Body of pancreas (tissue), 4 donors: Measurements from ENCODE around the gene CSH2.

Experiments
- CTCF ChIP-seq, 7 experiments: fragments of 450-650 bp in 4 of 7; fragments of 200-600 bp in 3 of 7; sonication (generic) in 3 of 7; IDR thresholded peaks; one replicate each; pipeline ENCODE4 v1.5.1; 2016 to 2019; ENCODE audit warnings: antibody characterized with exemption in 7 of 7
- POLR2A ChIP-seq, 3 donors: fragments of 450-650 bp; IDR thresholded peaks; one replicate each; pipeline ENCODE4 v1.6.1; 2016; ENCODE audit warnings: antibody characterized with exemption in 3 of 3, mild to moderate bottlenecking in 2 of 3

DNA sequence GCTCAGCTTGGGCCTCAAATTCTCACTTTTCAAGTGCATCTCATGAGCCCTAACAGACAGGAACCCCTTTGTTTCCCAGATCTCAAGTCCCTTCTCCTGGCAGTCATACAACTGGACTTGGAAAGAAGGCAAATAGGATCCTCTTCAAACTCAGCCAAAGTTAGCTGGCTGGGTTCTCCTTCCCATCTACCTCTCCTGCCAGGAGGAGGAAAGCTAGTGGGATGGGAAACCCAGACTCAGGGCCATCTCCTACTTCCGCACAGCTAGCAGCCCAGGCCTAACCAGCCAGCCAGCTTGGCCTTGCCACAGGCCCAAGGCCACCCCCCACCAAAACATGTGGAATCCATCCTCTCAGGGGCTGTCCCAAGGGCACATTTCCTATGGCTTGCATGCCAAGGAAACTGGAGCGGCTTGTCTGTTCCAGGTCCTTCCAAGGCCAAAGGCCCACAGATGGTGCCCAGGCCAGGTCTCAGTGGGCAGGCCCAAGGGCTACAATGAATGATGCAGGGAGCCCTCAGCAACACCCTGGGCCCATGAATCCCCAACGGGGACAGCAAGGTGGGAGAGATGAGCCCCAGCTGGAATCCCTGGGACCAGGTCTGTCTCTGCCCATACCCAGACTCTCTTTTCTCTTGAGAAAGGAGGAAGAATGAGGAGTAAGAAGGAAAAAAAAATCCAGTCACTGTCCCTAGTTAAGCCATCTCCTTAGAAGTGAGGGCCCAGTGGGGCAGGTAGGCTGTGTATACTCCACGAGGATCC, 32.7 kb downstream of the CSH2 start:
- TF ChIP-seq CTCF (IDR thresholded peaks at IDR 0.05) (no peak), POLR2A (IDR thresholded peaks at IDR 0.05) (no peak)
